ENCODE data around the gene DCAF17. TPM values are rescaled to one million over a fixed set of nuclear protein-coding genes. Genes with fewer than 3 reads are reported as not detected.

DCAF17 gene
- total and polyA plus RNA-seq, 2 experiments from 2014 or later: 10.6 to 14.4 TPM

- no peaks in the 10 kb centered on the region for H3K27me3 ChIP-seq (replicated peaks; ENCODE audit: insufficient read depth)
- no peaks in the 10 kb centered on the region for H3K9me3 ChIP-seq (ENCODE audit: low read depth)
- H3K79me2 ChIP-seq (ENCODE audit: insufficient read depth): peaks cover 60% of the 10 kb centered on the region
- WGBS, 2 experiments (ENCODE audit: low coverage in 1 of 2, low lambda C conversion rate in 2 of 2, missing lambda C conversion rate in 2 of 2): 100% methylated on average over 1 of the region's 1 CpG
- in situ Hi-C loops (cut with MboI): loop anchor here (25.0 kb wide), 1 partner anchor 244 kb away; the partner anchor contains the start of gene TLK1
- no peak overlapping the region for H3K9ac ChIP-seq
- H3K4me3 ChIP-seq: no peak overlapping the region
- no peaks in the 10 kb centered on the region for H3K36me3 ChIP-seq (ENCODE audit: low read depth)
- H3K4me1 ChIP-seq (ENCODE audit: insufficient read depth): peaks cover 36% of the 10 kb centered on the region
- H3K9me2 ChIP-seq (ENCODE audit: insufficient read depth): no peaks in the 10 kb centered on the region
- no peaks in the 10 kb centered on the region for H4K20me1 ChIP-seq (ENCODE audit: insufficient read depth)
- no peak overlapping the region for H3K4me2 ChIP-seq (ENCODE audit: unreplicated experiment)
- no peak overlapping the region for H3K27ac ChIP-seq
- H2AFZ ChIP-seq: no peak overlapping the region
- TF ChIP-seq EZH2 (IDR thresholded peaks at IDR 0.05; ENCODE audit: insufficient read depth, poor library complexity, severe bottlenecking) (no peak), EZH2phosphoT487 (IDR thresholded peaks at IDR 0.05; ENCODE audit: insufficient read depth, low read depth) (no peak)
- H3F3A ChIP-seq (ENCODE audit: insufficient read depth): 0 out of 2 replicates have a peak, but pooled peaks cover under 1% of the 10 kb centered on the region
- no peak for DNase-seq
Observed at GRCh38 chr2:171406044-171406443, 28.0 kb upstream of the DCAF17 start.

GRCh38 chr2:171407030-171407675 is 26.9 kb upstream of the DCAF17 start:
- WGBS, 2 experiments (ENCODE audit: low coverage in 1 of 2, low lambda C conversion rate in 2 of 2, missing lambda C conversion rate in 2 of 2): 96 to 98% methylated on average over 4 of the region's 4 CpGs
- no peak for DNase-seq
- in situ Hi-C loops (cut with MboI): loop anchor here (25.0 kb wide), 1 partner anchor 245 kb away; the partner anchor contains the start of gene TLK1

GRCh38 chr2:171407676-171408044 is 26.4 kb upstream of the DCAF17 start:
- Histone ChIP-seq H3K4me3 (no peak overlapping the region), H3K9me2 (ENCODE audit: insufficient read depth) (no peaks in the 10 kb centered on the region), H3K79me2 (ENCODE audit: insufficient read depth) (peaks cover 47% of the 10 kb centered on the region), H4K20me1 (ENCODE audit: insufficient read depth) (no peaks in the 10 kb centered on the region), H3K9ac (no peak overlapping the region), H2AFZ (no peak overlapping the region), H3K36me3 (ENCODE audit: low read depth) (no peaks in the 10 kb centered on the region), H3K27me3 (replicated peaks; ENCODE audit: insufficient read depth) (no peaks in the 10 kb centered on the region), H3K9me3 (ENCODE audit: low read depth) (no peaks in the 10 kb centered on the region), H3K4me2 (ENCODE audit: unreplicated experiment) (no peak overlapping the region), H3F3A (ENCODE audit: insufficient read depth) (peaks cover 17% of the 10 kb centered on the region), H3K27ac (no peak overlapping the region), H3K4me1 (ENCODE audit: insufficient read depth) (peaks cover 53% of the 10 kb centered on the region)
- TF ChIP-seq EZH2 (IDR thresholded peaks at IDR 0.05; ENCODE audit: insufficient read depth, poor library complexity, severe bottlenecking): no peak
- TF ChIP-seq EZH2phosphoT487 (IDR thresholded peaks at IDR 0.05; ENCODE audit: insufficient read depth, low read depth): no peak
- DNase-seq: no peak
- in situ Hi-C loops (cut with MboI): loop anchor here (25.0 kb wide), 1 partner anchor 245 kb away; the partner anchor contains the start of gene TLK1
- WGBS, 2 experiments (ENCODE audit: low coverage in 1 of 2, low lambda C conversion rate in 2 of 2, missing lambda C conversion rate in 2 of 2): 91 to 98% methylated on average over 1 of the region's 1 CpG

More at GRCh38 chr2:171407030-171407675, 26.9 kb upstream of the DCAF17 start:
- Histone ChIP-seq H3K9me2 (ENCODE audit: insufficient read depth) (no peaks in the 10 kb centered on the region), H3K9ac (no peak overlapping the region), H3K4me2 (ENCODE audit: unreplicated experiment) (no peak overlapping the region), H3F3A (ENCODE audit: insufficient read depth) (peaks cover 12% of the 10 kb centered on the region), H3K27ac (no peak overlapping the region), H3K27me3 (replicated peaks; ENCODE audit: insufficient read depth) (no peaks in the 10 kb centered on the region), H3K4me1 (ENCODE audit: insufficient read depth) (peaks cover 48% of the 10 kb centered on the region), H2AFZ (no peak overlapping the region), H3K79me2 (ENCODE audit: insufficient read depth) (peaks cover 51% of the 10 kb centered on the region), H3K9me3 (ENCODE audit: low read depth) (no peaks in the 10 kb centered on the region), H4K20me1 (ENCODE audit: insufficient read depth) (no peaks in the 10 kb centered on the region), H3K4me3 (no peak overlapping the region), H3K36me3 (ENCODE audit: low read depth) (no peaks in the 10 kb centered on the region)
- TF ChIP-seq EZH2phosphoT487 (IDR thresholded peaks at IDR 0.05; ENCODE audit: insufficient read depth, low read depth): no peak
- TF ChIP-seq EZH2 (IDR thresholded peaks at IDR 0.05; ENCODE audit: insufficient read depth, poor library complexity, severe bottlenecking): no peak

GRCh38 chr2:171409436-171409971 is 24.5 kb upstream of the DCAF17 start:
- H3K4me3 ChIP-seq: no peak overlapping the region
- WGBS, 2 experiments (ENCODE audit: low coverage in 1 of 2, low lambda C conversion rate in 2 of 2, missing lambda C conversion rate in 2 of 2): 89 to 94% methylated on average over 8 of the region's 8 CpGs
- H4K20me1 ChIP-seq (ENCODE audit: insufficient read depth): no peaks in the 10 kb centered on the region
- H3K4me1 ChIP-seq (ENCODE audit: insufficient read depth): peaks cover 45% of the 10 kb centered on the region
- H3K27ac ChIP-seq: no peak overlapping the region
- in situ Hi-C loops (cut with MboI): loop anchor here (25.0 kb wide), 1 partner anchor 247 kb away; the partner anchor contains the start of gene TLK1
- no peak overlapping the region for H2AFZ ChIP-seq
- H3F3A ChIP-seq (ENCODE audit: insufficient read depth): peaks cover 20% of the 10 kb centered on the region
- H3K9ac ChIP-seq: no peak overlapping the region
- peak overlapping the region; percentile 42 for H3K4me2 ChIP-seq (ENCODE audit: unreplicated experiment)
- no peaks in the 10 kb centered on the region for H3K36me3 ChIP-seq (ENCODE audit: low read depth)
- no peak for DNase-seq
- no peaks in the 10 kb centered on the region for H3K9me2 ChIP-seq (ENCODE audit: insufficient read depth)
- H3K27me3 ChIP-seq (replicated peaks; ENCODE audit: insufficient read depth): no peaks in the 10 kb centered on the region
- TF ChIP-seq EZH2phosphoT487 (IDR thresholded peaks at IDR 0.05; ENCODE audit: insufficient read depth, low read depth) (no peak), EZH2 (IDR thresholded peaks at IDR 0.05; ENCODE audit: insufficient read depth, poor library complexity, severe bottlenecking) (no peak)
- no peaks in the 10 kb centered on the region for H3K9me3 ChIP-seq (ENCODE audit: low read depth)
- H3K79me2 ChIP-seq (ENCODE audit: insufficient read depth): peaks cover 52% of the 10 kb centered on the region

Measured in GM23248 (cell line).